Vagina (tissue), 2 donors: ENCODE measurements around the gene EFNA1. TPM values are rescaled to one million over a fixed set of nuclear protein-coding genes. Genes with fewer than 3 reads are reported as not detected.

Experiments
- DNase-seq, 2 donors: peaks; one replicate each; pipeline ENCODE4 v3.0.0-alpha.2; 2017; ENCODE audit errors: extremely low spot score in 2 of 2
- H3K27ac ChIP-seq: fragments of 200-600 bp; sonication (generic); one replicate; pipeline ENCODE4 v1.5.1; 2019
- H3K27me3 ChIP-seq: fragments of 200-600 bp; sonication (generic); one replicate; pipeline ENCODE4 v1.5.1; 2019
- H3K36me3 ChIP-seq, 2 donors: fragments of 200-600 bp; sonication (generic); one replicate each; pipeline ENCODE4 v1.5.1; 2017 to 2019
- H3K4me1 ChIP-seq: fragments of 200-600 bp; sonication (generic); one replicate; pipeline ENCODE4 v1.5.1; 2019
- H3K4me3 ChIP-seq, 2 donors: fragments of 200-600 bp; sonication (generic); 1 replicate in 1 of 2; 2 replicates in 1 of 2; pipeline ENCODE4 v1.5.1; 2016 to 2019
- H3K9me3 ChIP-seq: fragments of 200-600 bp; sonication (generic); one replicate; pipeline ENCODE4 v1.5.1; 2019
- POLR2A ChIP-seq, 2 donors: fragments of 450-650 bp; IDR thresholded peaks; one replicate each; pipeline ENCODE4 v1.6.1; 2017; ENCODE audit warnings: antibody characterized with exemption in 2 of 2, mild to moderate bottlenecking in 2 of 2, moderate library complexity in 2 of 2
- POLR2AphosphoS5 ChIP-seq, 2 donors: sonication (generic); formaldehyde crosslinking; IDR thresholded peaks; one replicate each; pipeline ENCODE4 v1.9.0; 2017; ENCODE audit warnings: antibody characterized with exemption in 2 of 2, mild to moderate bottlenecking in 2 of 2, low read depth in 1 of 2; ENCODE audit not compliant: insufficient read depth in 1 of 2
- intact Hi-C: fragments of 100-400 bp; cut with DNase I; formaldehyde crosslinking; loops from one replicate; pipeline ENCODE4 v1.15.1; 2023
- total RNA-seq: library from RNA; depleted of rRNA; stranded (reverse); fragments of >200 nt; gene quantifications from one replicate; pipeline ENCODE4 v1.2.3, GENCODE V29; 2016
- TF ChIP-seq, protein P1 (sequence below), 3 experiments: fragments of 450-650 bp in 2 of 3; fragments of 200-600 bp in 1 of 3; sonication (generic) in 1 of 3; IDR thresholded peaks; one replicate each; pipeline ENCODE4 v1.5.1; 2017 to 2019; ENCODE audit warnings: antibody characterized with exemption in 3 of 3, mild to moderate bottlenecking in 2 of 3, moderate library complexity in 2 of 3

The EFNA1 gene
- total RNA-seq, 1 donor from 2014 or later: 57.9 TPM

DNA sequence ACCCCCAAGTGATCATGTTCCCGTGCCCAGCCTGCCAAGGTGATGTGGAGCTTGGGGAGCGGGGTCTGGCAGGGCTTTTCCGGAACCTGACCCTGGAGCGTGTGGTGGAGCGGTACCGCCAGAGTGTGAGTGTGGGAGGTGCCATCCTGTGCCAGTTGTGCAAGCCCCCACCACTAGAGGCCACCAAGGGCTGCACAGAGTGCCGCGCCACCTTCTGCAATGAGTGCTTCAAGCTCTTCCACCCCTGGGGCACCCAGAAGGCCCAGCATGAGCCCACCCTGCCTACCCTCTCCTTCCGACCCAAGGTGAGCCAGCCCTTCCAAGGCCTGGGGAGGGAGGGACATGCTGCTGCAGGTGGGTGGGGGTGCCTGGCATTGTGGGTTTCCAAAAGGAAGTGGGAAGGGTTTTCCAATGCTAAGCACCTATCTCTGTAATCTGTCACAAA lies 48.3 kb downstream of the EFNA1 start:
- Histone ChIP-seq H3K27ac (no peak overlapping the region), H3K4me3 (no peak overlapping the region), H3K9me3 (no peaks in the 10 kb centered on the region), H3K36me3 (no peaks in the 10 kb centered on the region), H3K4me1 (peaks cover 38% of the 10 kb centered on the region), H3K27me3 (no peaks in the 10 kb centered on the region)
- intact Hi-C loops: loop anchor here (5.0 kb wide), 1 partner anchor 51 kb away; no protein-coding TSS in a partner anchor
- no peak for TF ChIP-seq POLR2AphosphoS5 (IDR thresholded peaks at IDR 0.05; ENCODE audit: insufficient read depth in 1 of 2, low read depth in 1 of 2)
- TF ChIP-seq, protein P1, sequence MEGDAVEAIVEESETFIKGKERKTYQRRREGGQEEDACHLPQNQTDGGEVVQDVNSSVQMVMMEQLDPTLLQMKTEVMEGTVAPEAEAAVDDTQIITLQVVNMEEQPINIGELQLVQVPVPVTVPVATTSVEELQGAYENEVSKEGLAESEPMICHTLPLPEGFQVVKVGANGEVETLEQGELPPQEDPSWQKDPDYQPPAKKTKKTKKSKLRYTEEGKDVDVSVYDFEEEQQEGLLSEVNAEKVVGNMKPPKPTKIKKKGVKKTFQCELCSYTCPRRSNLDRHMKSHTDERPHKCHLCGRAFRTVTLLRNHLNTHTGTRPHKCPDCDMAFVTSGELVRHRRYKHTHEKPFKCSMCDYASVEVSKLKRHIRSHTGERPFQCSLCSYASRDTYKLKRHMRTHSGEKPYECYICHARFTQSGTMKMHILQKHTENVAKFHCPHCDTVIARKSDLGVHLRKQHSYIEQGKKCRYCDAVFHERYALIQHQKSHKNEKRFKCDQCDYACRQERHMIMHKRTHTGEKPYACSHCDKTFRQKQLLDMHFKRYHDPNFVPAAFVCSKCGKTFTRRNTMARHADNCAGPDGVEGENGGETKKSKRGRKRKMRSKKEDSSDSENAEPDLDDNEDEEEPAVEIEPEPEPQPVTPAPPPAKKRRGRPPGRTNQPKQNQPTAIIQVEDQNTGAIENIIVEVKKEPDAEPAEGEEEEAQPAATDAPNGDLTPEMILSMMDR (IDR thresholded peaks at IDR 0.05): no peak
- no peak for TF ChIP-seq POLR2A (IDR thresholded peaks at IDR 0.05)
- peak; percentile 43 to 84 for DNase-seq

DNA sequence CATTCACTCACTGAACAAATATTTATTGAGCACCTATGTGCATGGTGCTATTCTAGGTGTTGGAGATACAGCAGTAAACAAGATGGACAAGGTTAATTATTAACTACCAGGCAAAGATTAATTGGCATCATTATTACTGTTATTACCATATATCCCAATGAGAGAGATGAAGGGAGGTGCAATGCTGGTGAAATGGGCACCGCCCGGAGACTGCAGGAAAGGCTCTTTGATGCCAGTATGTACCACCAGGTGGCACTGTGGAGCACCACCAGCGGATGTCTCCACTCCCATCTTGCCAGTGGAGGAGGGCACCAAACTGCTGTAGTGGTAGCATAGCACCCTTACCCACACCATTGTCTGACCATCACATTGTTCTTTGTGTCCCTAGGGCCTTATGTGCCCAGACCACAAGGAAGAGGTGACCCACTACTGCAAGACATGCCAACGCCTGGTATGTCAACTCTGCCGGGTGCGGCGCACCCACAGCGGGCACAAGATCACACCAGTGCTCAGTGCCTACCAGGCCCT lies 48.9 kb downstream of the EFNA1 start:
- intact Hi-C loops: loop anchor here (5.0 kb wide), 1 partner anchor 51 kb away; no protein-coding TSS in a partner anchor
- Histone ChIP-seq H3K9me3 (no peaks in the 10 kb centered on the region), H3K4me1 (peaks cover 34% of the 10 kb centered on the region), H3K27ac (no peak overlapping the region), H3K27me3 (no peaks in the 10 kb centered on the region), H3K4me3 (no peak overlapping the region), H3K36me3 (no peaks in the 10 kb centered on the region)
- peak; percentile 81 to 88 for DNase-seq
- TF ChIP-seq, protein P1 (IDR thresholded peaks at IDR 0.05): peak; percentile 83 to 91 (median 87)
- TF ChIP-seq POLR2A (IDR thresholded peaks at IDR 0.05) (no peak), POLR2AphosphoS5 (IDR thresholded peaks at IDR 0.05; ENCODE audit: insufficient read depth in 1 of 2, low read depth in 1 of 2) (peak; percentile 16 to 51)

DNA sequence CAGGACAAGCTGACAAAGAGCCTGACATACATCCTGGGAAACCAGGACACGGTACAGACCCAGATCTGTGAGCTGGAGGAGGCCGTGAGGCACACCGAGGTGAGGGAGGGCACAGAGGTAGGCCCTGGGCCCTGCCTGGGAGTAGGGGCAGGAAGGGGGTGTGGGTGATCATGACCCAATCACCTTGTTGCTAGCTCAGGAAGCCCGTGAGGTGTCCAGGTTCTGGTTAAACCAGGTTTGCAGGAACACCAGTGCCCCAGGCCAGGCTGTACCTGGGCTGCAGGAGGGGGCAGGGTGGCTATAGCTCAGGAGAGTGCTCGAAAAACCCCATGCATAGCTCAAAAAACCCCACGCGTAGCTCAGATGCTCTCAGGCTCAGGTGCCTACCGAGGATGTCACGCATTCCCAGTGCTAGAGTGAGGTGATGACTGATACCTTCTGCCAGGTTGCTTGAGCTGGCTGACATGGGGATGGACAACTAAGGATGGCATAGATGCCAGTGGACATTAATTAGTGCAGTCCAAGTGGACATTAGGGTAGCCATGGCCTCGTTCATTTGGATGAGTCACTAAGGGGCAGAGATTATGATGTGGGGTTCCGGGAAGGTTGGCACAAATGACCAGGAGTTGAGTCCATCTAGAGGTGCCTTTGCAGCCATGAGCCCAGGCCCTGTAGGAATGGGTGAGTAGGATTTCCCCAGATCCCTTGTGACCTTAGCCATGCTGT lies 49.7 kb downstream of the EFNA1 start:
- TF ChIP-seq POLR2A (IDR thresholded peaks at IDR 0.05): no peak
- no peak for TF ChIP-seq POLR2AphosphoS5 (IDR thresholded peaks at IDR 0.05; ENCODE audit: insufficient read depth in 1 of 2, low read depth in 1 of 2)
- no peaks in the 10 kb centered on the region for H3K9me3 ChIP-seq
- intact Hi-C loops: loop anchor here (5.0 kb wide), 1 partner anchor 50 kb away; no protein-coding TSS in a partner anchor
- H3K4me3 ChIP-seq: no peak overlapping the region
- H3K4me1 ChIP-seq: peaks cover 27% of the 10 kb centered on the region
- no peaks in the 10 kb centered on the region for H3K36me3 ChIP-seq
- H3K27me3 ChIP-seq: no peaks in the 10 kb centered on the region
- H3K27ac ChIP-seq: no peak overlapping the region
- DNase-seq: peak; percentile 80 to 88

DNA sequence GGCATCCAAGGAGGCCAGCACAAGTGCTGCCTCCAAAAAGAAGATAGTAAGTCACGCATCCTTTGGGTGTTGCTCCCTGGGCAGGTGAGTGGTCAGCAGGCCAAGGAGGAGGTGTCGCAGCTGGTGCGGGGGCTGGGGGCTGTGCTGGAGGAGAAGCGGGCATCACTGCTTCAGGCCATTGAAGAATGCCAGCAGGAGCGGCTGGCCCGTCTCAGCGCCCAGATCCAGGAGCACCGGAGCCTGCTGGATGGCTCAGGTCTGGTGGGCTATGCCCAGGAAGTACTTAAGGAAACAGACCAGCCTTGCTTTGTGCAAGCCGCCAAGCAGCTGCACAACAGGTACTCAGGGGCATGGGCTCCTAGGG lies 50.2 kb downstream of the EFNA1 start:
- H3K27ac ChIP-seq: no peak overlapping the region
- no peaks in the 10 kb centered on the region for H3K27me3 ChIP-seq
- no peaks in the 10 kb centered on the region for H3K36me3 ChIP-seq
- TF ChIP-seq POLR2AphosphoS5 (IDR thresholded peaks at IDR 0.05; ENCODE audit: insufficient read depth in 1 of 2, low read depth in 1 of 2): no peak
- TF ChIP-seq, protein P1 (IDR thresholded peaks at IDR 0.05): no peak
- no peak for TF ChIP-seq POLR2A (IDR thresholded peaks at IDR 0.05)
- DNase-seq: peak in 1 of 2 donors; percentile 83
- no peaks in the 10 kb centered on the region for H3K9me3 ChIP-seq
- H3K4me1 ChIP-seq: peaks cover 23% of the 10 kb centered on the region
- H3K4me3 ChIP-seq: no peak overlapping the region
- intact Hi-C loops: loop anchor here (5.0 kb wide), 1 partner anchor 49 kb away; no protein-coding TSS in a partner anchor

DNA sequence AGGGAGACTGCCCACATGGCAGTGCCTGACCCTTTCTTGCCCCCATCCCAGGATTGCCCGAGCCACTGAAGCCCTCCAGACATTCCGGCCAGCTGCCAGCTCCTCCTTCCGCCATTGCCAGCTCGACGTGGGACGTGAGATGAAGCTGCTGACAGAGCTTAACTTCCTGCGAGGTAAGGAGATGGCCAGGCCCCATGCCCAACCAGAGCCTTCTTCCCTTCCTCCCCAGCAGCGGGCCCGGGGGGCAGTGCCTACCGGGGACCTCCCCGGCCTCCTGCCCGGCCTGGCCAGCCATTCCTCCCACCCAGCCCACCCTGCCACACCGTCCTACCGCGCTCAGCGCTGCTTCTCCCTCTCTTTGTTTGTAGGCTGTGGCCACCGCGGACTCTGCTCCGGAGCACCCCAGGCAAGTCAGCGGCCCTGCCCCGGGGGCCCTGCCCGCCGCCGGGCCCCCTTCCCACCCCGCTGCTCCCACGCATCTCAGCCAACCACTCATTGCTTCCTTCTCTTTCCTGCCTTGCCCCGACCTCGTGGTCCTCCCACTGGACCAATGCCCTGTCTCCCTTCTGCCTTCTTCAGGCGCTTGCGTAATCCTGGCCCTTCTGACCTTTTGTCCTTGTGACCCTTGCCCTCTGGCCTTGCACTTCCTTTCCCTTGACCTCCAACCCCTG lies 50.9 kb downstream of the EFNA1 start:
- Histone ChIP-seq H3K27ac (no peak overlapping the region), H3K4me3 (no peak overlapping the region), H3K36me3 (no peaks in the 10 kb centered on the region), H3K9me3 (no peaks in the 10 kb centered on the region), H3K4me1 (peaks cover 18% of the 10 kb centered on the region), H3K27me3 (no peaks in the 10 kb centered on the region)
- peak in 1 of 2 donors; percentile 85 for DNase-seq
- intact Hi-C loops: loop anchor here (5.0 kb wide), 1 partner anchor 49 kb away; no protein-coding TSS in a partner anchor
- TF ChIP-seq, protein P1 (IDR thresholded peaks at IDR 0.05): no peak
- TF ChIP-seq POLR2AphosphoS5 (IDR thresholded peaks at IDR 0.05; ENCODE audit: insufficient read depth in 1 of 2, low read depth in 1 of 2) (no peak), POLR2A (IDR thresholded peaks at IDR 0.05) (no peak)
